Activated naive CD8-positive, alpha-beta T cell treated with anti-CD3 and anti-CD28 coated beads for 36 hours (primary cell): ENCODE data around the gene ETV4. TPM values are rescaled to one million over a fixed set of nuclear protein-coding genes. Genes with fewer than 3 reads are reported as not detected.
A peak's percentile ranks its signal among the peaks of the same experiment; 100 is the strongest.

Source experiments
- DNase-seq: peaks from one replicate; pipeline ENCODE4 v3.0.0; 2021
- H3K27ac Mint-ChIP-seq: one replicate; pipeline ENCODE4 v1.8.0; 2022; ENCODE audit warnings: mild to moderate bottlenecking, moderate library complexity, mixed read lengths
- H3K27me3 Mint-ChIP-seq: one replicate; pipeline ENCODE4 v1.8.0; 2022; ENCODE audit warnings: mild to moderate bottlenecking, mixed read lengths
- H3K36me3 Mint-ChIP-seq: one replicate; pipeline ENCODE4 v1.8.0; 2021; ENCODE audit warnings: mild to moderate bottlenecking, mixed read lengths
- H3K4me1 Mint-ChIP-seq: one replicate; pipeline ENCODE4 v1.8.0; 2021; ENCODE audit warnings: mixed read lengths
- H3K4me3 Mint-ChIP-seq: one replicate; pipeline ENCODE4 v1.8.0; 2022; ENCODE audit warnings: mild to moderate bottlenecking, moderate library complexity, mixed read lengths
- H3K9me3 Mint-ChIP-seq: one replicate; pipeline ENCODE4 v1.8.0; 2022; ENCODE audit warnings: mixed read lengths
- total RNA-seq, 2 experiments: library from RNA; stranded (reverse); gene quantifications; one replicate each; pipeline ENCODE4 v1.2.3, GENCODE V29; 2021

Gene ETV4
- total RNA-seq, 2 experiments from 2014 or later: 7.5 to 7.8 TPM

- Mint-ChIP-seq H3K9me3 (no peaks in the 10 kb centered on the region), H3K4me3 (no peak overlapping the region), H3K4me1 (peaks cover 14% of the 10 kb centered on the region), H3K27me3 (peaks cover 3% of the 10 kb centered on the region), H3K36me3 (no peaks in the 10 kb centered on the region), H3K27ac (no peak overlapping the region)
- DNase-seq: no peak
Measured at GRCh38 chr17:43577664-43578403, 31.7 kb upstream of the ETV4 start.

- H3K9me3 Mint-ChIP-seq: no peaks in the 10 kb centered on the region
- peak overlapping the region; percentile 25 for H3K27ac Mint-ChIP-seq
- DNase-seq: peak; percentile 57
- H3K27me3 Mint-ChIP-seq: peaks cover 3% of the 10 kb centered on the region
- H3K36me3 Mint-ChIP-seq: no peaks in the 10 kb centered on the region
- peaks cover 14% of the 10 kb centered on the region for H3K4me1 Mint-ChIP-seq
- no peak overlapping the region for H3K4me3 Mint-ChIP-seq
Measured at GRCh38 chr17:43576563-43577229, 30.6 kb upstream of the ETV4 start.

- Mint-ChIP-seq H3K36me3 (no peaks in the 10 kb centered on the region), H3K4me1 (peaks cover 14% of the 10 kb centered on the region), H3K27ac (no peak overlapping the region), H3K9me3 (no peaks in the 10 kb centered on the region), H3K27me3 (peaks cover 3% of the 10 kb centered on the region), H3K4me3 (no peak overlapping the region)
- no peak for DNase-seq
Measured at GRCh38 chr17:43574896-43575525, 28.9 kb upstream of the ETV4 start.

- Mint-ChIP-seq H3K4me3 (no peak overlapping the region), H3K27ac (no peak overlapping the region), H3K27me3 (peaks cover 3% of the 10 kb centered on the region), H3K4me1 (peaks cover 11% of the 10 kb centered on the region), H3K36me3 (no peaks in the 10 kb centered on the region), H3K9me3 (no peaks in the 10 kb centered on the region)
- DNase-seq: no peak
Measured at GRCh38 chr17:43574348-43574747, 28.2 kb upstream of the ETV4 start.

- H3K4me1 Mint-ChIP-seq: peaks cover 5% of the 10 kb centered on the region
- H3K4me3 Mint-ChIP-seq: no peak overlapping the region
- H3K27ac Mint-ChIP-seq: no peak overlapping the region
- DNase-seq: no peak
- H3K27me3 Mint-ChIP-seq: peaks cover 3% of the 10 kb centered on the region
- H3K36me3 Mint-ChIP-seq: no peaks in the 10 kb centered on the region
- H3K9me3 Mint-ChIP-seq: no peaks in the 10 kb centered on the region
Measured at GRCh38 chr17:43573579-43574321, 27.6 kb upstream of the ETV4 start.

GRCh38 chr17:43572368-43572980, 26.3 kb upstream of the ETV4 start:
- H3K36me3 Mint-ChIP-seq: no peaks in the 10 kb centered on the region
- H3K4me3 Mint-ChIP-seq: no peak overlapping the region
- no peak overlapping the region for H3K27ac Mint-ChIP-seq
- no peaks in the 10 kb centered on the region for H3K4me1 Mint-ChIP-seq
- DNase-seq: no peak
- H3K27me3 Mint-ChIP-seq: peaks cover 3% of the 10 kb centered on the region
- H3K9me3 Mint-ChIP-seq: no peaks in the 10 kb centered on the region

GRCh38 chr17:43570518-43570928, 24.4 kb upstream of the ETV4 start:
- DNase-seq: no peak
- H3K27ac Mint-ChIP-seq: no peak overlapping the region

GRCh38 chr17:43568506-43569082, 22.5 kb upstream of the ETV4 start:
- H3K4me1 Mint-ChIP-seq: no peaks in the 10 kb centered on the region
- peaks cover 8% of the 10 kb centered on the region for H3K27me3 Mint-ChIP-seq
- H3K36me3 Mint-ChIP-seq: no peaks in the 10 kb centered on the region
- no peak for DNase-seq
- H3K9me3 Mint-ChIP-seq: no peaks in the 10 kb centered on the region
- H3K4me3 Mint-ChIP-seq: no peak overlapping the region
- no peak overlapping the region for H3K27ac Mint-ChIP-seq

More at GRCh38 chr17:43570518-43570928, 24.4 kb upstream of the ETV4 start:
- H3K36me3 Mint-ChIP-seq: no peaks in the 10 kb centered on the region
- no peaks in the 10 kb centered on the region for H3K4me1 Mint-ChIP-seq
- no peak overlapping the region for H3K4me3 Mint-ChIP-seq
- no peaks in the 10 kb centered on the region for H3K27me3 Mint-ChIP-seq
- H3K9me3 Mint-ChIP-seq: no peaks in the 10 kb centered on the region

- Mint-ChIP-seq H3K4me1 (peaks cover 16% of the 10 kb centered on the region), H3K27ac (no peak overlapping the region), H3K27me3 (peaks cover 35% of the 10 kb centered on the region), H3K9me3 (no peaks in the 10 kb centered on the region), H3K36me3 (no peaks in the 10 kb centered on the region), H3K4me3 (no peak overlapping the region)
- no peak for DNase-seq
Measured at GRCh38 chr17:43563600-43564594, 17.8 kb upstream of the ETV4 start.

GRCh38 chr17:43562679-43563599, 16.8 kb upstream of the ETV4 start:
- DNase-seq: no peak
- Mint-ChIP-seq H3K4me3 (no peak overlapping the region), H3K4me1 (peaks cover 16% of the 10 kb centered on the region), H3K9me3 (no peaks in the 10 kb centered on the region), H3K36me3 (peaks cover 1% of the 10 kb centered on the region), H3K27ac (no peak overlapping the region), H3K27me3 (peaks cover 35% of the 10 kb centered on the region)

- DNase-seq: no peak
- Mint-ChIP-seq H3K4me3 (no peak overlapping the region), H3K4me1 (peaks cover 21% of the 10 kb centered on the region), H3K9me3 (no peaks in the 10 kb centered on the region), H3K36me3 (peaks cover 1% of the 10 kb centered on the region), H3K27ac (no peak overlapping the region), H3K27me3 (peaks cover 35% of the 10 kb centered on the region)
Measured at GRCh38 chr17:43560461-43561427, 14.6 kb upstream of the ETV4 start.
